NOMO-1 treated with DMSO at 0.1 percent for 48 hours (cell line): ENCODE results near the gene CBFA2T2.
A peak's percentile ranks its signal among the peaks of the same experiment; 100 is the strongest.
"Not testable (repeated sequence)": the region's sequence is repeated elsewhere in the genome, so short reads cannot be mapped to it uniquely, and the experiment has no call there.

Source experiments
- DNase-seq: peaks from one replicate; lab custom pipeline; 2025; ENCODE audit not compliant: unreplicated experiment; lab: John Stamatoyannopoulos, UW

Gene CBFA2T2

GRCh38 chr20:33470457-33470856 lies 19.4 kb upstream of the CBFA2T2 start:
- DNase-seq = no peak

GRCh38 chr20:33470866-33471265 lies 19.0 kb upstream of the CBFA2T2 start:
- DNase-seq = no peak

GRCh38 chr20:33472868-33473435 lies 16.9 kb upstream of the CBFA2T2 start:
- no peak for DNase-seq

GRCh38 chr20:33474097-33474873 lies 15.6 kb upstream of the CBFA2T2 start:
- no peak for DNase-seq

- DNase-seq = no peak
Observed at GRCh38 chr20:33474963-33475362, 14.9 kb upstream of the CBFA2T2 start.

- no peak for DNase-seq
Observed at GRCh38 chr20:33475381-33476152, 14.3 kb upstream of the CBFA2T2 start.

- DNase-seq = no peak
Observed at GRCh38 chr20:33477386-33478234, 12.3 kb upstream of the CBFA2T2 start.

- no peak for DNase-seq
Observed at GRCh38 chr20:33480048-33480447, 9.8 kb upstream of the CBFA2T2 start.

GRCh38 chr20:33481431-33481941 lies 8.4 kb upstream of the CBFA2T2 start:
- no peak for DNase-seq

GRCh38 chr20:33482581-33482980 lies 7.3 kb upstream of the CBFA2T2 start:
- DNase-seq = no peak

GRCh38 chr20:33483186-33483585 lies 6.7 kb upstream of the CBFA2T2 start:
- DNase-seq = not testable (repeated sequence)

GRCh38 chr20:33488201-33488600 lies 1.7 kb upstream of the CBFA2T2 start:
- no peak for DNase-seq

- DNase-seq = not testable (repeated sequence)
Observed at GRCh38 chr20:33488661-33489494, 1.0 kb upstream of the CBFA2T2 start.

- DNase-seq = peak; percentile 90
Observed at GRCh38 chr20:33489495-33490022, 337 bp upstream of the CBFA2T2 start.

GRCh38 chr20:33490934-33491656 lies 1.2 kb downstream of the CBFA2T2 start:
- no peak for DNase-seq

- DNase-seq = no peak
Observed at GRCh38 chr20:33493076-33493766, 3.3 kb downstream of the CBFA2T2 start.

- DNase-seq = not testable (repeated sequence)
Observed at GRCh38 chr20:33496776-33497175, 6.9 kb downstream of the CBFA2T2 start.

- DNase-seq = no peak
Observed at GRCh38 chr20:33499355-33499754, 9.5 kb downstream of the CBFA2T2 start.
